H9 (cell line): ENCODE measurements around the gene SYCE3. TPM values are rescaled to one million over a fixed set of nuclear protein-coding genes. Genes with fewer than 3 reads are reported as not detected.
A peak's percentile ranks its signal among the peaks of the same experiment; 100 is the strongest.

Source experiments
- DNase-seq: peaks from one replicate; pipeline ENCODE4 v3.0.0-alpha.2; 2017
- H2AFZ ChIP-seq: one replicate; pipeline ENCODE4 v1.6.1; 2013; ENCODE audit warnings: mild to moderate bottlenecking, low read length, control low read depth, moderate library complexity
- H2AK5ac ChIP-seq: 2 replicates; pipeline ENCODE4 v1.6.1; 2013; ENCODE audit warnings: low read length, control low read depth, mixed read lengths; ENCODE audit not compliant: insufficient read length
- H2BK120ac ChIP-seq: one replicate; pipeline ENCODE4 v1.6.1; 2013; ENCODE audit warnings: low read depth, mild to moderate bottlenecking, low read length, control low read depth, inconsistent platforms; ENCODE audit not compliant: poor library complexity, severe bottlenecking
- H2BK12ac ChIP-seq: 2 replicates; pipeline ENCODE4 v1.6.1; 2013; ENCODE audit warnings: low read length, control low read depth, mixed read lengths, low read depth; ENCODE audit not compliant: insufficient read length
- H2BK15ac ChIP-seq: 2 replicates; pipeline ENCODE4 v1.6.1; 2013; ENCODE audit warnings: low read depth, low read length, control low read depth
- H2BK20ac ChIP-seq: one replicate; pipeline ENCODE4 v1.6.1; 2013; ENCODE audit warnings: low read depth, mild to moderate bottlenecking, low read length, control low read depth, inconsistent platforms; ENCODE audit not compliant: poor library complexity, severe bottlenecking
- H2BK5ac ChIP-seq: 2 replicates; pipeline ENCODE4 v1.6.1; 2013; ENCODE audit warnings: low read length, control low read depth, mixed read lengths; ENCODE audit not compliant: insufficient read length
- H3K14ac ChIP-seq: 2 replicates; pipeline ENCODE4 v1.6.1; 2013; ENCODE audit warnings: low read length, control low read depth; ENCODE audit not compliant: insufficient read depth
- H3K18ac ChIP-seq: 2 replicates; pipeline ENCODE4 v1.6.1; 2013; ENCODE audit warnings: low read depth, mild to moderate bottlenecking, mixed read lengths, low read length, control low read depth; ENCODE audit not compliant: insufficient read length
- H3K23ac ChIP-seq: 2 replicates; pipeline ENCODE4 v1.6.1; 2013; ENCODE audit warnings: low read length, control low read depth, mixed read lengths, low read depth; ENCODE audit not compliant: insufficient read length
- H3K23me2 ChIP-seq: 2 replicates; pipeline ENCODE4 v1.6.1; 2013; ENCODE audit warnings: low read depth, mild to moderate bottlenecking, mixed read lengths, low read length, control low read depth; ENCODE audit not compliant: insufficient read length, poor library complexity, severe bottlenecking
- H3K27ac ChIP-seq: 2 replicates; pipeline ENCODE4 v1.5.1; 2013; ENCODE audit warnings: low read length, control low read depth, mixed read lengths, low read depth; ENCODE audit not compliant: insufficient read length
- H3K27me3 ChIP-seq: 2 replicates; pipeline ENCODE4 v1.6.1; 2013; ENCODE audit warnings: low read length, control low read depth, inconsistent platforms; ENCODE audit not compliant: insufficient read depth
- H3K4ac ChIP-seq: 2 replicates; pipeline ENCODE4 v1.6.1; 2013; ENCODE audit warnings: low read depth, mild to moderate bottlenecking, control low read depth, inconsistent platforms, low read length, moderate library complexity
- H3K4me1 ChIP-seq: 2 replicates; pipeline ENCODE4 v1.6.1; 2013; ENCODE audit warnings: low read length, control low read depth, inconsistent platforms; ENCODE audit not compliant: insufficient read depth
- H3K4me2 ChIP-seq: 2 replicates; pipeline ENCODE4 v1.6.1; 2013; ENCODE audit warnings: low read length, control low read depth, mixed read lengths; ENCODE audit not compliant: insufficient read length, insufficient read depth
- H3K56ac ChIP-seq: 2 replicates; pipeline ENCODE4 v1.6.1; 2013; ENCODE audit warnings: low read depth, mild to moderate bottlenecking, mixed read lengths, low read length, control low read depth; ENCODE audit not compliant: insufficient read length
- H3K79me1 ChIP-seq: 2 replicates; pipeline ENCODE4 v1.6.1; 2013; ENCODE audit warnings: low read depth, mild to moderate bottlenecking, moderate library complexity, low read length, control low read depth, inconsistent platforms; ENCODE audit not compliant: insufficient read depth, poor library complexity, severe bottlenecking
- H3K79me2 ChIP-seq: 2 replicates; pipeline ENCODE4 v1.6.1; 2013; ENCODE audit warnings: low read length, control low read depth, inconsistent platforms; ENCODE audit not compliant: insufficient read depth
- H3K9ac ChIP-seq: 2 replicates; pipeline ENCODE4 v1.6.1; 2013; ENCODE audit warnings: low read length, control low read depth, mixed read lengths; ENCODE audit not compliant: insufficient read length; ENCODE audit errors: extremely low read depth
- H3K9me3 ChIP-seq: one replicate; pipeline ENCODE4 v1.6.1; 2013; ENCODE audit warnings: low read depth, low read length, inconsistent platforms; ENCODE audit not compliant: control insufficient read depth
- H3T11ph ChIP-seq: one replicate; pipeline ENCODE4 v1.6.1; 2013; ENCODE audit warnings: mild to moderate bottlenecking, low read length, control low read depth, inconsistent platforms
- H4K20me1 ChIP-seq: one replicate; pipeline ENCODE4 v1.6.1; 2013; ENCODE audit not compliant: control insufficient read depth, insufficient read length, insufficient read depth
- H4K5ac ChIP-seq: 2 replicates; pipeline ENCODE4 v1.6.1; 2013; ENCODE audit warnings: low read depth, mild to moderate bottlenecking, mixed read lengths, low read length, control low read depth; ENCODE audit not compliant: insufficient read length
- H4K8ac ChIP-seq: replicated peaks from 2 replicates; pipeline ENCODE4 v1.6.1; 2013; ENCODE audit warnings: low read length, control low read depth, mixed read lengths, low read depth; ENCODE audit not compliant: insufficient read length
- H4K91ac ChIP-seq: 2 replicates; pipeline ENCODE4 v1.6.1; 2013; ENCODE audit warnings: low read depth, mild to moderate bottlenecking, moderate library complexity, mixed read lengths, low read length, control low read depth; ENCODE audit not compliant: insufficient read length
- H3K27ac Mint-ChIP-seq, 3 experiments: 2 replicates in 2 of 3; 3 replicates in 1 of 3; pipeline ENCODE4 v1.8.0; 2020 to 2021; ENCODE audit warnings: mixed read lengths in 3 of 3, mild to moderate bottlenecking in 1 of 3, moderate library complexity in 1 of 3
- H3K27me3 Mint-ChIP-seq: 2 replicates; pipeline ENCODE4 v1.8.0; 2021; ENCODE audit warnings: low read depth, mild to moderate bottlenecking, moderate library complexity, mixed read lengths
- H3K36me3 Mint-ChIP-seq, 3 experiments: 2 replicates in 2 of 3; 3 replicates in 1 of 3; pipeline ENCODE4 v1.8.0; 2020 to 2021; ENCODE audit warnings: low read depth in 3 of 3, mixed read lengths in 3 of 3; ENCODE audit not compliant: insufficient read depth in 1 of 3
- H3K4me1 Mint-ChIP-seq, 2 experiments: 2 replicates each; pipeline ENCODE4 v1.8.0; 2020; ENCODE audit warnings: mixed read lengths in 2 of 2
- H3K4me3 Mint-ChIP-seq, 2 experiments: 2 replicates in 1 of 2; 3 replicates in 1 of 2; pipeline ENCODE4 v1.8.0; 2020 to 2021; ENCODE audit warnings: mild to moderate bottlenecking in 2 of 2, mixed read lengths in 2 of 2, moderate library complexity in 1 of 2
- H3K9me3 Mint-ChIP-seq, 2 experiments: 2 replicates in 1 of 2; 3 replicates in 1 of 2; pipeline ENCODE4 v1.8.0; 2020; ENCODE audit warnings: mild to moderate bottlenecking in 2 of 2, mixed read lengths in 2 of 2, moderate library complexity in 1 of 2
- WGBS: extraction: QIAGEN DNeasy Blood & Tissue Kit; methylation state at CpG from one replicate; pipeline ENCODE4 v1.1.7; 2013; ENCODE audit warnings: missing lambda C conversion rate, low lambda C conversion rate, mixed read lengths; ENCODE audit not compliant: insufficient read length; ENCODE audit errors: extremely low coverage; 5-methylcytosine and 5-hydroxymethylcytosine counted together
- total RNA-seq: library from RNA; stranded (reverse); gene quantifications from 2 replicates; pipeline ENCODE4 v1.2.1, GENCODE V29; 2021
- TF ChIP-seq, protein P1 (sequence below): fragments of 200-600 bp; sonication (generic); conservative IDR thresholded peaks from 3 replicates; pipeline ENCODE4 v1.8.0; 2021; ENCODE audit warnings: antibody characterized with exemption, mild to moderate bottlenecking

The SYCE3 gene
- total RNA-seq, 1 experiment from 2014 or later, result 0.85 TPM

DNA sequence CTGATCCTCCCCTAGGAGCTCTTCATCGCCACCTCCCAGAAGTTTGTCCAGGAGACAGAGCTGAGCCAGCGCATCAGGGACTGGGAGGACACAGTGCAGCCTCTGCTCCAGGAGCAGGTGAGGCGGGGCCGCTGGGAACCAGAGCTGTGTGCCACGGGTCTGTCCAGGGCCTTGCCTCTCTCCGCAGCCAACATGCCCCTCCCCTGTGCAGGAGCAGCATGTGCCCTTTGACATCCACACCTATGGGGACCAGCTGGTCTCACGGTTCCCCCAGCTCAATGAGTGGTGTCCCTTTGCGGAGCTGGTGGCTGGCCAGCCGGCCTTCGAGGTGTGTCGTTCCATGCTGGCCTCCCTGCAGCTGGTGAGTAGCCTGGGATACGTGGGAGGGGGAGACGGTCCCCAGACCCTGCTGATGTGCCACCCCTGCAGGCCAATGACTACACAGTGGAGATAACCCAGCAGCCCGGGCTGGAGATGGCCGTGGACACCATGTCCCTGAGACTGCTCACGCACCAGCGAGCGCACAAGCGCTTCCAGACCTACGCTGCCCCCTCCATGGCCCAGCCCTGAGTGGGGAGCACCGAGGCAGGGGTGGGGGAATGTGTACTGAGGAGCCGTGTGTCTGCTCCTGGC lies 39.8 kb downstream of the SYCE3 start:
- Histone ChIP-seq H4K8ac (no peak overlapping the region), H3T11ph (no peak overlapping the region), H4K20me1 (no peaks in the 10 kb centered on the region), H2AFZ (no peak overlapping the region), H3K18ac (no peak overlapping the region), H2BK15ac (no peak overlapping the region), H2BK12ac (no peak overlapping the region), H3K4me1 (peaks cover 3% of the 10 kb centered on the region; the same call in 1 of the 2 replicates), H3K27ac (no peak overlapping the region), H4K91ac (no peak overlapping the region), H3K9ac (no peak overlapping the region), H3K79me2 (no peaks in the 10 kb centered on the region), H4K5ac (no peak overlapping the region), H3K27me3 (peaks cover under 1% of the 10 kb centered on the region; the same call in 1 of the 2 replicates), H3K4ac (no peak overlapping the region), H2BK5ac (no peak overlapping the region), H3K14ac (no peak overlapping the region), H2BK20ac (no peak overlapping the region), H3K79me1 (no peaks in the 10 kb centered on the region), H2BK120ac (no peak overlapping the region), H3K56ac (no peak overlapping the region), H3K23me2 (peaks cover 3% of the 10 kb centered on the region), H3K4me2 (no peak overlapping the region), H2AK5ac (no peak overlapping the region), H3K9me3 (no peaks in the 10 kb centered on the region), H3K23ac (no peak overlapping the region)
- Mint-ChIP-seq H3K27ac (no peak overlapping the region), H3K9me3 (no peaks in the 10 kb centered on the region), H3K36me3 (peaks cover 7 to 44% (median 33%) of the 10 kb centered on the region in 3 experiments; a peak in 6 of 7 replicates), H3K4me1 (peaks cover 11 to 15% of the 10 kb centered on the region in 2 experiments), H3K4me3 (peak overlapping the region in 1 of 2 experiments; percentile 38; a peak in 1 of 5 replicates), H3K27me3 (peaks cover 14% of the 10 kb centered on the region)
- TF ChIP-seq, protein P1, sequence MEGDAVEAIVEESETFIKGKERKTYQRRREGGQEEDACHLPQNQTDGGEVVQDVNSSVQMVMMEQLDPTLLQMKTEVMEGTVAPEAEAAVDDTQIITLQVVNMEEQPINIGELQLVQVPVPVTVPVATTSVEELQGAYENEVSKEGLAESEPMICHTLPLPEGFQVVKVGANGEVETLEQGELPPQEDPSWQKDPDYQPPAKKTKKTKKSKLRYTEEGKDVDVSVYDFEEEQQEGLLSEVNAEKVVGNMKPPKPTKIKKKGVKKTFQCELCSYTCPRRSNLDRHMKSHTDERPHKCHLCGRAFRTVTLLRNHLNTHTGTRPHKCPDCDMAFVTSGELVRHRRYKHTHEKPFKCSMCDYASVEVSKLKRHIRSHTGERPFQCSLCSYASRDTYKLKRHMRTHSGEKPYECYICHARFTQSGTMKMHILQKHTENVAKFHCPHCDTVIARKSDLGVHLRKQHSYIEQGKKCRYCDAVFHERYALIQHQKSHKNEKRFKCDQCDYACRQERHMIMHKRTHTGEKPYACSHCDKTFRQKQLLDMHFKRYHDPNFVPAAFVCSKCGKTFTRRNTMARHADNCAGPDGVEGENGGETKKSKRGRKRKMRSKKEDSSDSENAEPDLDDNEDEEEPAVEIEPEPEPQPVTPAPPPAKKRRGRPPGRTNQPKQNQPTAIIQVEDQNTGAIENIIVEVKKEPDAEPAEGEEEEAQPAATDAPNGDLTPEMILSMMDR, result no peak
- WGBS, result no CpG with 5 or more reads among the region's 22 CpGs
- DNase-seq, result no peak
